LNCAP (cell line): Measurements from ENCODE around the gene PLA2G4B.

Experiments used
- TF ChIP-seq, protein P1 (sequence below): fragments of 450-650 bp; IDR thresholded peaks from 2 replicates; pipeline ENCODE4 v1.5.1; 2017; ENCODE audit warnings: mild to moderate bottlenecking

PLA2G4B gene

DNA sequence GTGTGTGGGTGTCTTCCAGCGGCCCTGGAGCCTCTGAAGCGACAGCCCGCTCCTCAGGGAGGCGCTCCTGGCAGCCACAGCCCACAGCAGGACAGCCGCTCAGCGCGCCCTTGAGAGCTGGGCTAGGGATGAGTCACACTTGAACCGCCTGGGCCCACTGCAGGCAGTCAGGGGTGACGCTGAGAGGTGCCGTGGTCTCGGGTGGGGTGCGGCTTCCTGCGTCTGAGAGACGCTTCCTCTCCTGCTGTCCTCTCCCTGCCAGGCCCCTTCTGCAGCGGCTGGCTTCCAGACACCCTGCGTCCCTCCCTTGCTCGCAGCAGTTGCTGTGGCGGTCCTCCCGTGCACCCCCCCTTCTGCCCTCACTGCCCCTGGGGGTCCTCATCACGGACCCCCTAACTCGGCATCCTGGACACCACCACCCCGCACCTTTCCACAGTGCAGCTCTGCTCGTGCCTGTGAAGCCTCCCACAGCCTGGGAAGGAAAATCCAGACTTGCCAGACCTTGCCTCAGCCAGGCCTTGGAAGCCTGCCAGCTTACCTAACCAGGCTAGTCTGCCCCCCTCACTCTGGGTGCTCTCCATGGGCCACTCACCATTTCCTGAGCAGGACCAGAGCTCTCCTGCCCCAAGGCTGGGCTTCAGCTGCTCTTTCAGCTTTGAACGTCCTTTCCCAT lies 56.3 kb downstream of the PLA2G4B start:
- TF ChIP-seq, protein P1, sequence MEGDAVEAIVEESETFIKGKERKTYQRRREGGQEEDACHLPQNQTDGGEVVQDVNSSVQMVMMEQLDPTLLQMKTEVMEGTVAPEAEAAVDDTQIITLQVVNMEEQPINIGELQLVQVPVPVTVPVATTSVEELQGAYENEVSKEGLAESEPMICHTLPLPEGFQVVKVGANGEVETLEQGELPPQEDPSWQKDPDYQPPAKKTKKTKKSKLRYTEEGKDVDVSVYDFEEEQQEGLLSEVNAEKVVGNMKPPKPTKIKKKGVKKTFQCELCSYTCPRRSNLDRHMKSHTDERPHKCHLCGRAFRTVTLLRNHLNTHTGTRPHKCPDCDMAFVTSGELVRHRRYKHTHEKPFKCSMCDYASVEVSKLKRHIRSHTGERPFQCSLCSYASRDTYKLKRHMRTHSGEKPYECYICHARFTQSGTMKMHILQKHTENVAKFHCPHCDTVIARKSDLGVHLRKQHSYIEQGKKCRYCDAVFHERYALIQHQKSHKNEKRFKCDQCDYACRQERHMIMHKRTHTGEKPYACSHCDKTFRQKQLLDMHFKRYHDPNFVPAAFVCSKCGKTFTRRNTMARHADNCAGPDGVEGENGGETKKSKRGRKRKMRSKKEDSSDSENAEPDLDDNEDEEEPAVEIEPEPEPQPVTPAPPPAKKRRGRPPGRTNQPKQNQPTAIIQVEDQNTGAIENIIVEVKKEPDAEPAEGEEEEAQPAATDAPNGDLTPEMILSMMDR = no peak

DNA sequence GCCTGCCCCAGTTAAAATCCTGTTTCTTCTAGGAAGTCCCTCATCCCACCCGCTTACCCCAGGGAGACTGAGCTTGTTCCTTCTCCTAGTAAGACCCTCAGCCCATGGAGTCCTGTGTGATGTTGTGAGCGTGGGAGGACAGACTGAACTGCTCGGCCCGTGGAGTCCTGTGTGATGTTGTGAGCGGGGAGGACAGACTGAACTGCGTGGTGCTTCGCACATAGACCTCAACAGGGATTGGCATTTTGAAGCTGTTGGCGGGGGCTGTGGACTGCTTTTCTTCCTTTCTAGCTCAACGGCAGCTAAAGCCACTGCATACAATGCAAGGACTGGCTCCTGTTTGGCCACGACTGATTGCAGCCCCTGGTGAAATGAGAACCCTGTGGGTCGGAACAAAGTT lies 56.8 kb downstream of the PLA2G4B start:
- TF ChIP-seq, protein P1 = no peak

DNA sequence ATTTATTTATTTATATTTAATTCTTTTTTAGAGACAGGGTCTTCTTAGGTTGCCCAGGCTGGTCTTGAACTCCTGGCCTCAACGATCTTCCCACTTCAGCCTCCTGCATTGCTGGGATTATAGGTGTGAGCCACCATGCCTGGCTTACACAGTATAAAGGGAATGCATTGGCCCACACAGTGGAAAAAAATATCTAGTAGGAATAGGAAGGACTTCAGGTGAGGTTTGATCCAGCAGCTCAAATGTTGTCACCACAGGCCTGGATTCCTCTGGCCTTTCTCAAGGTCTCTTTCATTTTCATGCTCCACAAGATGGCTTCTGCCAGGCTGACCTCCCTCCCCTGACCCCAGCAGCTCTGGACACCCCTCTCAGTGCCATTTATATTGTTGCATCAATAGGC lies 57.3 kb downstream of the PLA2G4B start:
- TF ChIP-seq, protein P1 = no peak

DNA sequence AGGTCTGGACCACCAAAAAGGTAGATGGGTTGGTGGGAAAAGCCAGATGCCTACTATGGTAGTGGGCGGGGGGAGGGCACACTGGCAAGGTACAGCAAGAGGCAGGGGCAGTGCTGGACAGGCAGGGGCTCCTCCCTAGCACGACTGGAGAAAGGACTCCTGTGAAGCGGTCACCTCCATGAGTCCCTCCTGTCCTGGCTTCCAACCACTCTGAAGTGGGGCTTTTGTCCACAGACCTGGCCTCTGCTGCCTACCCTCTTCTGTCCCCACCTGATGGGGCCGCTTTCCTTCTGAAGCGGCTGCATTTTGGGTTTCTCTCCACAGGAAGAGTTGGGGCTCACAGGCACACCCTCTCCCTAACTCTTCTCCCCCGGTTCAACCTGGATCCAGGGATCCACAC lies 57.9 kb downstream of the PLA2G4B start:
- TF ChIP-seq, protein P1 = no peak

DNA sequence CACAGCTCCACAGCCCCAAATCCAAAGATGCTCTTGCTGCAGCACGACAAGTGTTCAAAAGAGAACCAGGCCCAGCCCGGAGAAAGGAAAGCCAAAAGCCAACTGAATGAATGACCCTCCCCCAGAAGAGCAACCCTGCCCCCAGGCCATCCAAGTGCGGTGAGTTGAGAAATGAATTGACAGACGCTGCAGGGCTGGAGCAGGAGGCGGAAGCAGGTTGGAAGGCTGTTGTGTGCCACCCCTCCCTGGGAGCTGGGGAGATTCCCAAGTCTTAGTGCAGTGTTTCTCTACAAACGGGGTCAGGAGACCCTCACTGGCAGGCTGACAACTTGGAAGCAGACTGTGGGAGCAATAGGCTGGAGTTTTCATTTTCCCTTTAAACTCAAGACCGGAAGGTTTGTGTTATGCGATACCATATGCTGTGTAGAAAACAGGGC lies 58.7 kb downstream of the PLA2G4B start:
- TF ChIP-seq, protein P1 = no peak
